ENCODE results near the gene PRDM16.

The PRDM16 gene

GRCh38 chr1:3213730-3214129 is 144.7 kb downstream of the PRDM16 start:
- no peak overlapping the region for H3K27ac Mint-ChIP-seq
- H3K9me3 Mint-ChIP-seq: no peaks in the 10 kb centered on the region
- ATAC-seq (replicated peaks) (no peak), DNase-seq (no peak)
- H3K4me3 Mint-ChIP-seq: no peak overlapping the region
- H3K4me1 Mint-ChIP-seq (ENCODE audit: low read depth in 2 of 2): no peaks in the 10 kb centered on the region
- no peaks in the 10 kb centered on the region for H3K36me3 Mint-ChIP-seq (ENCODE audit: insufficient read depth)
- peaks cover 32 to 36% of the 10 kb centered on the region in 2 donors for H3K27me3 Mint-ChIP-seq

GRCh38 chr1:3215198-3216014 is 146.4 kb downstream of the PRDM16 start:
- Mint-ChIP-seq H3K27me3 (peaks cover 33 to 36% of the 10 kb centered on the region in 2 donors), H3K9me3 (no peaks in the 10 kb centered on the region), H3K4me3 (no peak overlapping the region), H3K4me1 (ENCODE audit: low read depth in 2 of 2) (no peaks in the 10 kb centered on the region), H3K36me3 (ENCODE audit: insufficient read depth) (no peaks in the 10 kb centered on the region), H3K27ac (no peak overlapping the region)
- ATAC-seq (replicated peaks) (no peak), DNase-seq (no peak)

- ATAC-seq (replicated peaks) (no peak), DNase-seq (no peak)
- Mint-ChIP-seq H3K4me1 (ENCODE audit: low read depth in 2 of 2) (no peaks in the 10 kb centered on the region), H3K27ac (no peak overlapping the region), H3K9me3 (no peaks in the 10 kb centered on the region), H3K27me3 (peaks cover 33 to 36% of the 10 kb centered on the region in 2 donors), H3K36me3 (ENCODE audit: insufficient read depth) (no peaks in the 10 kb centered on the region), H3K4me3 (no peak overlapping the region)
Measured at GRCh38 chr1:3216015-3216391, 147.0 kb downstream of the PRDM16 start.

- Mint-ChIP-seq H3K27me3 (peaks cover 33 to 36% of the 10 kb centered on the region in 2 donors), H3K4me1 (ENCODE audit: low read depth in 2 of 2) (no peaks in the 10 kb centered on the region), H3K27ac (no peak overlapping the region), H3K36me3 (ENCODE audit: insufficient read depth) (no peaks in the 10 kb centered on the region), H3K9me3 (no peaks in the 10 kb centered on the region), H3K4me3 (no peak overlapping the region)
- DNase-seq: no peak
- ATAC-seq (replicated peaks): no peak
Measured at GRCh38 chr1:3217181-3217641, 148.2 kb downstream of the PRDM16 start.

DNA sequence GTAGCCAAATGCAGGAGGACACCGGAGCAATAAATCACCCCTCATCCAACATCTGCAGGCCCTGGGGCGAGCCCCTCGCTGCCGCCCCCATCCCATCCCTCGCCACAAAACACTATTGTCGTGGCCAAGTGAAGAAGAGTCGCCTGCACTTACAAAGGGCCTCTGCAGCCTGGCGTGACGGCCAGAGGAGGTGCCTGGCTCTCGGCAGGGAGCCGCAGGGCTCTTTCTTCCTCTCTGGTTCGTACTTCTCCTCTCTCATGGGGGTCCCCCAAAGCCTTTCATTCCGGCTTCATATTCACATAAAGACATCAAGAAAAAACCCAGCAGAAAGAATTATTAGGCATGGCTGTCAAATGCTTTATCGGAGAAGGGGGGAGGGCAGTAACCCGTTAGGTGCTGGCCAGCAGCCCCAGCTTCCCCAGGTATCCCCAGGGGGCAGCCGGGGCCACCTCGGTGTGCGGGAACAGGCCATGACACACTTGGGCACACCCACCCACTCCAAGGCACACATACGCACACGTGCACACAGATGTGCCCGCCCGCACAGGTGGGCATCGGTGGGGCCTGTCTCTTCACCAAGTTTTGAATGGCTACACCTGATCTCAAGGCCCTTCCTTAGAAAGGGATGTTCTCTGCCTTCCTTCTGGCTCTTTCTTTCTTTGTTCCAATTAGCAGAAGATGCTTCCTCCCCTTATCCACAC is 149.1 kb downstream of the PRDM16 start:
- Mint-ChIP-seq H3K4me3 (no peak overlapping the region), H3K27me3 (peaks cover 33 to 36% of the 10 kb centered on the region in 2 donors), H3K4me1 (ENCODE audit: low read depth in 2 of 2) (no peaks in the 10 kb centered on the region), H3K27ac (no peak overlapping the region), H3K9me3 (no peaks in the 10 kb centered on the region), H3K36me3 (ENCODE audit: insufficient read depth) (no peaks in the 10 kb centered on the region)
- ATAC-seq (replicated peaks) (no peak), DNase-seq (no peak)

DNA sequence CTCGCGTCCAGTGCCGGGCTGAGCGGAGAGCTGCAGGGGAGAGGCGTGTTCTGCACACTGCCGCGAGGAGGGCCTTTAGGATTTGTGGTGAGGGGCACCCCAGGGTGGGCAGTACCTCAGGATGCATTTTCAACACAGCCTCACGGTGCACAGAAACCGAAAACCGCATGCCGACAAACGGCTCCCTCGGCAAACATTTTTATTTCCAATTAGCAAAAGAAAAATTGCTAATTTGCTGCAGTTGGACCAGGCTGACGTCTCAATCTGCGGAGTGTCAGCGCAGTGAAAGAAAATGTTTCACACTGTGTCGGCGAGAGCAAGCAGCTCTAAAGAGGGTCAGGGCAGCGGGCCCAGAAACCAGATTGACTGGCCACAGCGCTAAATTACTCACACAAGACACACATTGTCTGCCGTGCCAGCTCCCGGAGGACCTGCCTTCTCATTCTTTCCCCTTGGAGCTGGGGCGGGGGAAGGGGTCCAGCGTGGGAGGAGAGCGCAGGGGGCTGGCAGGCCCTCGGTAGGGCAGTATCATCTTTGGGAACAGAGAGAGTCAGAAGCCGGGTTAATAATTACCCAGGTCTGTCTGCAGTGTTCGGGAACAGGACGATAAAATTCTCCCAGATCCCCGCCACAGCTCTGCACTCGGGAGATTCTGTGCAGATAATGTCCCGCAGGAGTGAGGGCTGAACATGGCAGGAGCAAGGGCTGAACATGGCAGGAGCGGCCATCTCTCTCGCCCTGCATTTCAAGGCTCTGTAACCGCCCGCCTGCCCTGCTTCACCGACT is 150.2 kb downstream of the PRDM16 start:
- H3K36me3 Mint-ChIP-seq (ENCODE audit: insufficient read depth): no peaks in the 10 kb centered on the region
- no peaks in the 10 kb centered on the region for H3K4me1 Mint-ChIP-seq (ENCODE audit: low read depth in 2 of 2)
- H3K27me3 Mint-ChIP-seq: peaks cover 33 to 36% of the 10 kb centered on the region in 2 donors
- no peaks in the 10 kb centered on the region for H3K9me3 Mint-ChIP-seq
- H3K4me3 Mint-ChIP-seq: no peak overlapping the region
- ATAC-seq (replicated peaks): no peak
- no peak for DNase-seq
- H3K27ac Mint-ChIP-seq: no peak overlapping the region

DNA sequence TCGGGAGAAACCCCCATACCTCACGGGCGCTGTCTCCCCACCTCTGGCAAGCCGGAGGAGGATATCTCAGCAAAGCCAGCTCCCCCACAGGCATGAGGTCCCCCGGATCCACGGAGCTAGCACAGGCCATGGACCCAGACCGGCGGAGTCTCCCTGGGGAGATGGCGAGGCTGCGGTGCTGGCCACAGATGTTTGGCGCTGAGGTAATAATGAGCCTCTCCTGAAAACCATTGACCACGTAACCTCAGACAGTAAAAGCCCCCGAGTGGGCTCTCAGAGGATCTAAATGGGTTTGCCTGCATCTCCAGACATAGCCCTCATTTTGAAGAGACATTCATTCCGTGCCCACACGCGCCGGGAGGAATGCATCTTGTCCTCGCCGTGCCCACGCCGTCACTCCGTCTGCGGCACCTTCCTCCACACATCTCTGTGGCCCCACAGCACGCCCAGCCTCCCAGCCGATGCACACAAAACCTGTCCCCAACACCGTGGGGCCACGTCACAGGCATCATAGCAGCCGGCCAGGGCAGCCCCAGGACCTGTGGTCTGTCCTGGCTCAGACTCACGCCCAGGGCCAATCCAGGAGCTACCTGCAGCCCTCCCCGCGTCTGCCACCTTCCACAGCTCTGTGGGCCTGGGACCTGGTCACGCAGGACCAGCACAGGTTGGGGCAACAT is 150.9 kb downstream of the PRDM16 start:
- H3K4me1 Mint-ChIP-seq (ENCODE audit: low read depth in 2 of 2): no peaks in the 10 kb centered on the region
- ATAC-seq (replicated peaks) (no peak), DNase-seq (no peak)
- H3K27ac Mint-ChIP-seq: no peak overlapping the region
- no peak overlapping the region for H3K4me3 Mint-ChIP-seq
- peaks cover 26 to 37% of the 10 kb centered on the region in 2 donors for H3K27me3 Mint-ChIP-seq
- H3K9me3 Mint-ChIP-seq: no peaks in the 10 kb centered on the region
- H3K36me3 Mint-ChIP-seq (ENCODE audit: insufficient read depth): no peaks in the 10 kb centered on the region

DNA sequence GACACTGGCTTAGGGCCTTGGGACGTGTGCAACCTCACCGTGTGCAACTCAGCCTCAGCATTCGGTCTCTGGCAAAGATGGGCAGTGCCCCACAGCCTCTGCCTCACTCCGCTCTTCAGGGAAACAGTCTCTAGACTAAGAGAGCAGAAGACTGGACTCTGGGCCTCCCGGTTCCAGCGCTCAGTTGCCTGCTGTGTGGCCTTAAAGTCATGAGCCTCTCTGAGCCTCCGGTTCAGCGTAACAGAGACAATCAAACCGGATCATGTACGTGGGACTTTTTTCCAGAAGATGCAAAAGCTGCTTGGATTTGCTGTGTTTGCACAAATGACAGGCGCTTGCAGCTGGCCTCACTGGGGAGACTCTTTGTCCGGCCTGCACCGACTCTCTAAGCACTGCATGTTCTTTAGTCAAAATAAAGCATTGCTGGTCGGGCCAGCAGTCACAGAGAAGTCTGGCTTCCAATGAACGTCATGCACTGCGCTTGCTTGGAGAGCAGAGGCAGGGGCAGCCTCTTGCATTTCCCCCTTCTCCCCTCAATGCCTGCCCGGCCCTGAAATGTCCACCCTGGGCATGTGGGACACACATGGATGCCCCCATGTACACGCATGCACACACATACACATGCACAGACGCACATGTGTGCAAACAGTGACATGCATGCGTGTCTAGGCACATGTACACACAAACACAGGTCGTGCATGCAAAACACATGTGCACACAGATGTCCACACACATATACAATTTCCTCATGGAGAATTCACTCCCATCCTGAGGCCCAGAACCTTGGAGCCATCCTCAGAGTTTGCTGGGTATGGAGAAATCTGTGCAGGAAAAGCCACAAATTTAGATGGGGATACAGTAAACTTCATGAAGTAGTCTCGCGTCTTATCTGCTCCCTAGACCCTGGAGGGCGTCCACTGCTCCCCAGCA is 152.4 kb downstream of the PRDM16 start:
- Mint-ChIP-seq H3K27me3 (peaks cover 13 to 23% of the 10 kb centered on the region in 2 donors), H3K9me3 (no peaks in the 10 kb centered on the region), H3K36me3 (ENCODE audit: insufficient read depth) (no peaks in the 10 kb centered on the region), H3K4me3 (no peak overlapping the region), H3K4me1 (ENCODE audit: low read depth in 2 of 2) (no peaks in the 10 kb centered on the region), H3K27ac (no peak overlapping the region)
- DNase-seq (no peak), ATAC-seq (replicated peaks) (no peak)

DNA sequence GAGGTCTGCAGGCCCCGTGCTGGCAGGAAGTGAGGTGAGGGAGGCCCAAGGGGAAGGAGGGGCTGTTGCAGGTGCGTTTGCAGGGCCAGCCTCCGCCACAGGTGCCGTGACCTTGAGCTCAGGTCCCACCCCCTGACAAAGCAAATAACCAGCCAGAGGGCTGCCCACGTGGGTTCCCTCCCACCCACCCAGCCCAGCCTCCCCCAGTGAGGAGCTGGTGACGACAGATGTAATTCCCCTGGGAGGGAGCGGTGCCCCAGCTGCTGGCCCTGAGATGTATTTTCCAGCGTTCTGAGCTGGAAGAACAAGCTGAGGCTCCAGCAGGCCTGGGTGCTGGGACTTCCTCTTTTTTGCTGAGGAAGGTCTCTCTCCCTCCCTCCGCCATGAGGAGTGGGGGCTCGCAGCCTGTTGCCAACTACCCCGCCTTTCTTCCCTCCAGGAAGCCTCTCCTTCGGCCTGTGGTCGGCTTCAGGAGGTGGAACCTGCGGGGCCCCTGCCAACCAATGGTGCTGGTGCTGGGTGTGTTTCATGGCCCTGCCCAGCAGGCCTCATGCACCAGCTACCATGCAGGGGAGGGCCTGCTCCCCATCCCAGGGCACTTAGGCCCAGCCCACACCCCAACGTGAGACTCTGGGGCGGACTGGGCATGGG is 153.2 kb downstream of the PRDM16 start:
- no peak for ATAC-seq (replicated peaks)
- Mint-ChIP-seq H3K27me3 (peaks cover 11 to 18% of the 10 kb centered on the region in 2 donors), H3K4me3 (no peak overlapping the region), H3K27ac (no peak overlapping the region), H3K36me3 (ENCODE audit: insufficient read depth) (no peaks in the 10 kb centered on the region), H3K9me3 (no peaks in the 10 kb centered on the region), H3K4me1 (ENCODE audit: low read depth in 2 of 2) (no peaks in the 10 kb centered on the region)
- DNase-seq: no peak

DNA sequence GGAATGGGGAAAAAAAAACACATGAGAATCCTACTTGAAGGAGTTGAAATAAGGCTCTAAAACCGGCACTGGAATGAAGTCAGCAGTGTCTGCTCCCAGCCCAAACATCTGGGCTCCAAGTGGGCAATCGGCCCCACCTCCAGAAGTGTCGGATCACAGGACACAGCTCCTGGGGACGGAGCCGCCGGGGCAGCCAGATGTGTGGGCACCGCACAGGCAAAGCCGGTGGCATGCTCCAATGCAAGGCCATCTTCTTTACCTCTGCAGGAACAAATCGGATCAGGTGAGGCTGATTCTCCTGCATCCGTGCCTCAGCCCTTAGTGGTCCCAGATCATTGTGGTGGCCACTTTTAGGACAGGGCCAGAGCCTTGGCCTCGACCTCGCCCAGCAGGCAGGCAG is 156.7 kb downstream of the PRDM16 start:
- H3K27ac Mint-ChIP-seq: no peak overlapping the region
- ATAC-seq (replicated peaks) (no peak), DNase-seq (no peak)
- no peak overlapping the region for H3K4me3 Mint-ChIP-seq
- H3K36me3 Mint-ChIP-seq (ENCODE audit: insufficient read depth): no peaks in the 10 kb centered on the region
- H3K9me3 Mint-ChIP-seq: no peaks in the 10 kb centered on the region
- H3K4me1 Mint-ChIP-seq (ENCODE audit: low read depth in 2 of 2): no peaks in the 10 kb centered on the region
- H3K27me3 Mint-ChIP-seq: peaks cover 5 to 7% of the 10 kb centered on the region in 2 donors

- Mint-ChIP-seq H3K4me1 (ENCODE audit: low read depth in 2 of 2) (no peaks in the 10 kb centered on the region), H3K4me3 (no peak overlapping the region), H3K36me3 (ENCODE audit: insufficient read depth) (no peaks in the 10 kb centered on the region), H3K27me3 (peaks cover 5 to 7% of the 10 kb centered on the region in 2 donors), H3K27ac (no peak overlapping the region), H3K9me3 (no peaks in the 10 kb centered on the region)
- DNase-seq (no peak), ATAC-seq (replicated peaks) (no peak)
Measured at GRCh38 chr1:3226191-3226590, 157.2 kb downstream of the PRDM16 start.
